Caco-2 (cell line): ENCODE results near the gene MEI4. TPM values are rescaled to one million over a fixed set of nuclear protein-coding genes. Genes with fewer than 3 reads are reported as not detected.
"Not testable (repeated sequence)": the region's sequence is repeated elsewhere in the genome, so short reads cannot be mapped to it uniquely, and the experiment has no call there.

ENCODE experiments used
- BruUV-seq: library from RNA; stranded (reverse); fragments of 400-500 nt; replicated peaks from 2 replicates; lab custom pipeline; 2021; lab: Mats Ljungman, UMichigan
- CTCF ChIA-PET: fragments of 300-600 bp; sonication (Branson Sonifier 250); formaldehyde crosslinking; loops from one replicate; lab custom pipeline; 2022; ENCODE audit warnings: antibody characterized with exemption; lab: Charles Lee
- POLR2A ChIA-PET: fragments of 300-600 bp; sonication (Branson Sonifier 250); formaldehyde crosslinking; loops from one replicate; lab custom pipeline; 2022; ENCODE audit warnings: antibody characterized with exemption; lab: Charles Lee
- DNase-seq, 2 experiments: peaks; one replicate each; pipeline versions ENCODE4 v3.0.0 to v3.0.0-alpha.2; 2020 to 2022
- H3K27me3 ChIP-seq: replicated peaks from 2 replicates; pipeline ENCODE4 v1.6.0; 2011; ENCODE audit warnings: low read length; ENCODE audit not compliant: control insufficient read depth, insufficient read depth
- H3K36me3 ChIP-seq: 2 replicates; pipeline ENCODE4 v1.5.1; 2011; ENCODE audit warnings: low read length; ENCODE audit not compliant: control insufficient read depth, insufficient read depth
- H3K4me1 ChIP-seq: fragments of 250-450 bp; sonication (Bioruptor Pico); 2 replicates; pipeline ENCODE4 v1.5.1; 2020; ENCODE audit warnings: mild to moderate bottlenecking
- H3K4me3 ChIP-seq: 2 replicates; pipeline ENCODE4 v1.5.1; 2011; ENCODE audit warnings: low read depth, mild to moderate bottlenecking, control low read depth, low read length
- H3K9me3 ChIP-seq: fragments of 250-450 bp; sonication (Bioruptor Pico); 2 replicates; pipeline ENCODE4 v1.5.1; 2020; ENCODE audit warnings: mild to moderate bottlenecking, moderate library complexity
- H3K27ac Mint-ChIP-seq: one replicate; pipeline ENCODE4 v1.8.0; 2022; ENCODE audit warnings: mixed read lengths; ENCODE audit not compliant: unreplicated experiment
- H3K27me3 Mint-ChIP-seq: one replicate; pipeline ENCODE4 v1.8.0; 2022; ENCODE audit warnings: mixed read lengths; ENCODE audit not compliant: insufficient read depth, unreplicated experiment
- H3K36me3 Mint-ChIP-seq: one replicate; pipeline ENCODE4 v1.8.0; 2022; ENCODE audit warnings: mild to moderate bottlenecking, mixed read lengths; ENCODE audit not compliant: insufficient read depth, unreplicated experiment
- H3K4me1 Mint-ChIP-seq: one replicate; pipeline ENCODE4 v1.8.0; 2022; ENCODE audit warnings: low read depth, mixed read lengths; ENCODE audit not compliant: unreplicated experiment
- H3K4me3 Mint-ChIP-seq: one replicate; pipeline ENCODE4 v1.8.0; 2022; ENCODE audit warnings: mild to moderate bottlenecking, moderate library complexity, mixed read lengths; ENCODE audit not compliant: unreplicated experiment
- H3K9me3 Mint-ChIP-seq: one replicate; pipeline ENCODE4 v1.8.0; 2022; ENCODE audit warnings: mixed read lengths; ENCODE audit not compliant: unreplicated experiment
- CTCF ChIP-seq, 2 experiments: fragments of 200-600 bp in 1 of 2; IDR thresholded peaks; 1 replicate in 1 of 2; 2 replicates in 1 of 2; pipeline versions ENCODE4 v1.5.1 to v1.8.0; 2011 to 2022; ENCODE audit warnings: antibody characterized with exemption in 1 of 2, control low read depth in 1 of 2, inconsistent platforms in 1 of 2, low read depth in 1 of 2, low read length in 1 of 2, mild to moderate bottlenecking in 1 of 2, moderate library complexity in 1 of 2; ENCODE audit not compliant: insufficient read depth in 1 of 2, severe bottlenecking in 1 of 2, unreplicated experiment in 1 of 2
- intact Hi-C: fragments of 100-400 bp; cut with micrococcal nuclease; formaldehyde crosslinking; loops from one replicate; pipeline ENCODE4 v1.10.0; 2022; ENCODE audit not compliant: unreplicated experiment
- total RNA-seq: library from RNA; stranded (reverse); gene quantifications from 2 replicates; pipeline ENCODE4 v1.2.3, GENCODE V29; 2022

The MEI4 gene
- total RNA-seq, 1 experiment from 2014 or later = not detected

GRCh38 chr6:77644102-77644705, 8.6 kb upstream of the MEI4 start:
- Mint-ChIP-seq H3K4me1 (no peaks in the 10 kb centered on the region), H3K36me3 (no peaks in the 10 kb centered on the region), H3K9me3 (no peaks in the 10 kb centered on the region), H3K27ac (no peak overlapping the region), H3K4me3 (no peak overlapping the region), H3K27me3 (no peaks in the 10 kb centered on the region)
- no peaks in the 10 kb centered on the region for H3K36me3 ChIP-seq
- no peaks in the 10 kb centered on the region for H3K27me3 ChIP-seq
- H3K9me3 ChIP-seq = no peaks in the 10 kb centered on the region
- TF ChIP-seq CTCF (IDR thresholded peaks at IDR 0.05; ENCODE audit: insufficient read depth in 1 of 2, low read depth in 1 of 2, low read length in 1 of 2, severe bottlenecking in 1 of 2, unreplicated experiment in 1 of 2) = no peak
- no TSS peak for BruUV-seq
- no peak for DNase-seq
- H3K4me1 ChIP-seq = no peaks in the 10 kb centered on the region
- intact Hi-C loops = no loop called here
- CTCF ChIA-PET = no interaction called here
- no peak overlapping the region for H3K4me3 ChIP-seq
- POLR2A ChIA-PET = no interaction called here

- CTCF ChIA-PET = no interaction called here
- Mint-ChIP-seq H3K4me3 (no peak overlapping the region), H3K9me3 (no peaks in the 10 kb centered on the region), H3K36me3 (no peaks in the 10 kb centered on the region), H3K4me1 (no peaks in the 10 kb centered on the region), H3K27ac (no peak overlapping the region), H3K27me3 (no peaks in the 10 kb centered on the region)
- no peak for DNase-seq
- no peaks in the 10 kb centered on the region for H3K9me3 ChIP-seq
- POLR2A ChIA-PET = no interaction called here
- no peak overlapping the region for H3K4me3 ChIP-seq
- H3K4me1 ChIP-seq = no peaks in the 10 kb centered on the region
- intact Hi-C loops = no loop called here
- BruUV-seq = no TSS peak
- H3K36me3 ChIP-seq = no peaks in the 10 kb centered on the region
- no peak for TF ChIP-seq CTCF (IDR thresholded peaks at IDR 0.05; ENCODE audit: insufficient read depth in 1 of 2, low read depth in 1 of 2, low read length in 1 of 2, severe bottlenecking in 1 of 2, unreplicated experiment in 1 of 2)
- no peaks in the 10 kb centered on the region for H3K27me3 ChIP-seq
Observed at GRCh38 chr6:77650098-77650663, 2.7 kb upstream of the MEI4 start.

GRCh38 chr6:77653816-77654215, 977 bp downstream of the MEI4 start:
- intact Hi-C loops = no loop called here
- Mint-ChIP-seq H3K4me3 (no peak overlapping the region), H3K36me3 (no peaks in the 10 kb centered on the region), H3K27me3 (no peaks in the 10 kb centered on the region), H3K27ac (no peak overlapping the region), H3K9me3 (no peaks in the 10 kb centered on the region), H3K4me1 (no peaks in the 10 kb centered on the region)
- no peaks in the 10 kb centered on the region for H3K9me3 ChIP-seq
- H3K36me3 ChIP-seq = no peaks in the 10 kb centered on the region
- ChIA-PET POLR2A (no interaction called here), CTCF (no interaction called here)
- H3K4me1 ChIP-seq = no peaks in the 10 kb centered on the region
- no TSS peak for BruUV-seq
- DNase-seq = no peak
- no peaks in the 10 kb centered on the region for H3K27me3 ChIP-seq
- no peak overlapping the region for H3K4me3 ChIP-seq
- no peak for TF ChIP-seq CTCF (IDR thresholded peaks at IDR 0.05; ENCODE audit: insufficient read depth in 1 of 2, low read depth in 1 of 2, low read length in 1 of 2, severe bottlenecking in 1 of 2, unreplicated experiment in 1 of 2)

GRCh38 chr6:77655035-77655434, 2.2 kb downstream of the MEI4 start:
- CTCF ChIA-PET, DNase-seq: not testable (repeated sequence)

More at GRCh38 chr6:77655035-77655434, 2.2 kb downstream of the MEI4 start:
- H3K4me1 Mint-ChIP-seq, H3K27me3 ChIP-seq, H3K4me1 ChIP-seq, H3K36me3 ChIP-seq, H3K4me3 Mint-ChIP-seq, POLR2A ChIA-PET, H3K36me3 Mint-ChIP-seq, H3K27ac Mint-ChIP-seq, H3K27me3 Mint-ChIP-seq, BruUV-seq, intact Hi-C loops, H3K9me3 ChIP-seq, H3K4me3 ChIP-seq, H3K9me3 Mint-ChIP-seq: not testable (repeated sequence)
